Right hindlimb (tissue), 1 donor: Measurements from ENCODE around the gene TWIST2.

ENCODE experiments used
- DNase-seq: peaks from one replicate; pipeline ENCODE4 v3.0.0-alpha.2; 2018

The TWIST2 gene

GRCh38 chr2:238892204-238892500 lies 44.3 kb downstream of the TWIST2 start:
- no peak for DNase-seq

GRCh38 chr2:238892796-238893195 lies 44.9 kb downstream of the TWIST2 start:
- DNase-seq, result no peak

GRCh38 chr2:238893349-238894000 lies 45.6 kb downstream of the TWIST2 start:
- no peak for DNase-seq

- no peak for DNase-seq
Measured at GRCh38 chr2:238894226-238894949, 46.5 kb downstream of the TWIST2 start.

GRCh38 chr2:238894950-238895298 lies 47.0 kb downstream of the TWIST2 start:
- DNase-seq, result no peak

- DNase-seq, result no peak
Measured at GRCh38 chr2:238895361-238895882, 47.5 kb downstream of the TWIST2 start.

GRCh38 chr2:238895891-238896600 lies 48.2 kb downstream of the TWIST2 start:
- DNase-seq, result peak; percentile 55

- DNase-seq, result no peak
Measured at GRCh38 chr2:238896641-238897040, 48.8 kb downstream of the TWIST2 start.

GRCh38 chr2:238897122-238897880 lies 49.4 kb downstream of the TWIST2 start:
- DNase-seq, result no peak

GRCh38 chr2:238897911-238898311 lies 50.0 kb downstream of the TWIST2 start:
- no peak for DNase-seq

- no peak for DNase-seq
Measured at GRCh38 chr2:238898534-238899281, 50.8 kb downstream of the TWIST2 start.

- DNase-seq, result no peak
Measured at GRCh38 chr2:238899386-238899785, 51.5 kb downstream of the TWIST2 start.

GRCh38 chr2:238900511-238900910 lies 52.6 kb downstream of the TWIST2 start:
- no peak for DNase-seq

- DNase-seq, result no peak
Measured at GRCh38 chr2:238901461-238902057, 53.7 kb downstream of the TWIST2 start.

GRCh38 chr2:238902285-238902684 lies 54.4 kb downstream of the TWIST2 start:
- DNase-seq, result no peak

GRCh38 chr2:238903141-238903540 lies 55.3 kb downstream of the TWIST2 start:
- no peak for DNase-seq

GRCh38 chr2:238904177-238904576 lies 56.3 kb downstream of the TWIST2 start:
- DNase-seq, result no peak

- no peak for DNase-seq
Measured at GRCh38 chr2:238904716-238905115, 56.8 kb downstream of the TWIST2 start.

- DNase-seq, result no peak
Measured at GRCh38 chr2:238905224-238905623, 57.3 kb downstream of the TWIST2 start.

GRCh38 chr2:238905644-238906043 lies 57.8 kb downstream of the TWIST2 start:
- no peak for DNase-seq

- DNase-seq, result no peak
Measured at GRCh38 chr2:238906254-238906935, 58.5 kb downstream of the TWIST2 start.
